ENCODE data around the gene GCNT2. TPM values are rescaled to one million over a fixed set of nuclear protein-coding genes. Genes with fewer than 3 reads are reported as not detected.
"Not testable (repeated sequence)": the region's sequence is repeated elsewhere in the genome, so short reads cannot be mapped to it uniquely, and the experiment has no call there.

GCNT2 gene
- polyA plus RNA-seq (2014; cell fraction: cytosol; rRNA removed): 0.25 and 0.90 TPM in 2 replicates
- polyA plus RNA-seq (2014; cell fraction: nucleus; rRNA removed): 0.15 and 0.50 TPM in 2 replicates

- no peak for DNase-seq (ENCODE audit: low spot score)
Observed at GRCh38 chr6:10521104-10521808, at the start of gene GCNT2. Gene GCNT2, plus strand, starts transcription at chr6:10521351. Its CDS starts 7,561 bp downstream, at chr6:10528912.

DNA sequence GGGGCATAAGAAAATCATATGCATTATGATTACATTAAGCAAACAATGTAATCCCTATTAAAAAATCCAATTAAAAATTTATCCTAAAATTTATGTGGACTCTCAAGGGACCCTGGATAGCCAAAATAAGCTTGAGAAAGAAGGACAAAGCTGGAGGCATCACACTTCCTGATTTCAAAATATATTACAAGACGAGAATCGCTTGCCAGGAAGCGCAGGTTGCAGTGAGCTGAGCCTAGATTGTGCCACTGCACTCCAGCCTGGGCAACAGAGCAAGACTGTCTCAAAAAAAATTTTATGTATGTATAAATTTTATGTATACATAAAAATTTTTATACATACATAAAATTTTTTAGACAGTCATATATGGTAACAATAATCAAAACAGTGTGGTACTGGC, 48.5 kb upstream of the GCNT2 start:
- no peak for DNase-seq (ENCODE audit: low spot score)

DNA sequence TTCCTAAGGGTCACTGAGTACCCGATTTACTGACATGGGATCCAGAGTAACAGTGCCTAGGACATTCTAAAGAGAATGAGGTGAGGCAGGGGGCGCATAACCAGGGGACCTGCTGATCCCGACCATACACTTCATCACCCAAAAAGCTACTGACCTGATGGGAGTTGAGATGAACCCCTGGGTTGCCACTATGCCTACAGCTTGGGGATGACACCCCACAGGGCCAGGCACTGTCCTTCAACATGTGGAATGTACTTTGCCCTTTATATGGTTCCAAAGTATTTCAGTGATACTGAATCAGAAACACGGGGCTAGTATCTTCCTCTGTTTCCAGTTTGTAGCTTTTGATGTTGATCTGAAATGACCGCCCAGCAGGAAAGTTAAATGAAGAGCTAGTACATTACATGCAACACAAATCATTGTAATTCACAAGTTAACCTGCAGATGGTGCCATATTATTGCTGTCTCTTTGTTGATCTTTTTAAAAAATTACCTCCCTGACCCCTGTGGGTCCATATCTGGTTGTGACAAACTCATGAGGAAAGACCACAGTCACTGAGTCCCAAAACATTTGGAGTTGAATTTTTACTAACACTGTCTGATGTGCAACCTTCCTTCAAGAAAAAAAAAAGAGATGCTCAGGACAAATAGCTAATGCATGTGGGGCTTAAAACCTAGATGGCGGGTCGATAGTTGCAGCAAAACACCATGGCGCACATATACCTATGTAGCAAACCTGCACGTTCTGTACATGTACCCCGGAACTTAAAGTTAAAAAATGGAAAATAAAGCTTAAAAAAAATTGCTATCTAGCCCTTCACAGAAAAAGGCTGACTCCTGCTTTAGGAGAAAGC, 42.7 kb upstream of the GCNT2 start:
- DNase-seq (ENCODE audit: low spot score): peak; percentile 24

DNA sequence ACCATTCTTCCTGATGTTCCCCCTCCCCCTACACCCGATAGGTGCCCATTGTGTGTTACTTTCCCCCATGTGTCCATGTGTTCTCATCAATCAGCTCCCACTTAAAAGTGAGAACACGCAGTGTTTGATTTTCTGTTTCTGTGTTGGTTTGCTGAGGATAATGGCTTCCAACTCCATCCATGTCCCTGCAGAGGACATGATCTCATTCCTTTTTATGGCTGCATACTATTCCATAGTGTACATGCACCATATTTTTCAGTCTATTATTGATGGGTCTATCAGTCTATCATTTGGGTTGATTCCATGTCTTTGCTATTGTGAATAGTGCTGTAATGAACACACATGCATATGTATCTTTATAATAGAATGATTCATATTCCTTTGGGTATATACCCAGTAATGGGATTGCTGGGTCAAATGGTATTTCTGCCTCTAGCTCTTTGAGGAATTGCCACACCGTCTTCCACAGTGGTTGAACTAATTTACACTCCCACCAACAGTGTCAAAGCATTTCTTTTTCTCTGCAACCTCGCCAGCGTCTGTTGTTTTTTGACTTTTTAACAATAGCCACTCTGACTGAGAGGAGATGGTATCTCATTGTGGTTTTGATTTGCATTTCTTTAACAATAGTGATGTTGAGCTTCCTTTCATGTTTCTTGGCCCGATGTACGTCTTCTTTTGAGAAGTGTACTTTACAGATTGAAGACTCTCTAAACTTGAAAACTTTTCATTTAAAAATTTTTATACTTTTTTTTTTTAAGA, 41.0 kb upstream of the GCNT2 start:
- no peak for DNase-seq (ENCODE audit: low spot score)

DNA sequence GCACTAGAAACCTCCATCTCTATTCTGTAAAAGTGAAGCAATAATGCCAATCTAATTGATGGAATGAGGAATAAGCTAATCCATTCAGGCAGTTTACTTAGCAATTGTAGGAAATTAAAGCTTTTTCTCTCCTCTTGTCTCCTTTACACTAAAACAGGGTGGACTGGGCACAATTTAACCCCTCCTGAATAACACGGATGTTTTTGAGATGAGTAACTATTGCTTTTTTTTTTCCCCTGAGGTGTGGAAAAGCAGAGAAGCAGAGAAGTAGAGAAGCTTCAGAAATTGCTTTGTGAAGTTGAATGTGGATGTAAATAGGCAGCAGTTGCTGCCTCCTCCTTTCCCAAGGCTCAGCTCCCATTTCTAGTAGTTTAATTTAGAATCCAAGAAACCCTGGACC, 40.0 kb upstream of the GCNT2 start:
- DNase-seq (ENCODE audit: low spot score): no peak

- DNase-seq (ENCODE audit: low spot score): no peak
Observed at GRCh38 chr6:10482636-10483257, 38.4 kb upstream of the GCNT2 start.

DNA sequence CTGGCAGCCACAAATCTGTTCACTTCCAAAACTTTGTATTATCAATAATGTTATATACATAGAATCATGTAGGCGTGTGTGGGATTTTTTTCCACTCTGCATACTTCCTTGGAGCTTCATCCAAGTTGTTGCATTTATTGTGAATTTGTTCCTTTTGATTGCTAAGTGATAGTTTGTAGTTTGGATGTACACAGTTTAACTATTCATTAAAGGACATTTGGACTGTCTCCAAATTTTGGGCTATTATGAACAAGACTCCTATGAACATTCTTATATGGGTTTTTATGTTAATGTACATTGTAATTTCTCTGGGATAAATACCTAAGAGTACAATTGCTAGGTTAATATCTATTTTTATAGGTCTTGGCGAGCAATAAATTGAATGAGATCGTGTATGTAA, 36.2 kb upstream of the GCNT2 start:
- DNase-seq (ENCODE audit: low spot score): no peak

DNA sequence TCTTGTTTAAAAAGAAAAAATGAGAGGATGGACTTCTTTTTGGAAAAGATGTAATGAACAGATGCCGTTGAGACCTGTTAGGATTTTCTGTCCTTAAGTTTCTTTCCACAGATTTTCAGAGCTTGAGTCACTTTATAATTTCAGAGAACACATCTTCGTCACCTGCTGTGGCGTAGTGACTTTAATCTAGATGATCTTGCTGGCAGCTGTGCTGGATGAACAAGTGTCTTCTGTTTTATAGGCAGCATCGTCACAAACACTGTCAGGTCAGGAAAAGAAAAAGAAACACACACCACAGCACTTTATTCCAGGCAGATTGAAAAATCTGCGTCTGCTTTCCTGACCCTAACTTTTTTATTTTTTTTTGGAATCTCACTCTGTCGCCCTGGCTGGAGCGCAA, 35.7 kb upstream of the GCNT2 start:
- no peak for DNase-seq (ENCODE audit: low spot score)

- no peak for DNase-seq (ENCODE audit: low spot score)
Observed at GRCh38 chr6:10486215-10486614, 34.9 kb upstream of the GCNT2 start.

- not testable (repeated sequence) for DNase-seq (ENCODE audit: low spot score)
Observed at GRCh38 chr6:10486944-10487588, 34.1 kb upstream of the GCNT2 start.

DNA sequence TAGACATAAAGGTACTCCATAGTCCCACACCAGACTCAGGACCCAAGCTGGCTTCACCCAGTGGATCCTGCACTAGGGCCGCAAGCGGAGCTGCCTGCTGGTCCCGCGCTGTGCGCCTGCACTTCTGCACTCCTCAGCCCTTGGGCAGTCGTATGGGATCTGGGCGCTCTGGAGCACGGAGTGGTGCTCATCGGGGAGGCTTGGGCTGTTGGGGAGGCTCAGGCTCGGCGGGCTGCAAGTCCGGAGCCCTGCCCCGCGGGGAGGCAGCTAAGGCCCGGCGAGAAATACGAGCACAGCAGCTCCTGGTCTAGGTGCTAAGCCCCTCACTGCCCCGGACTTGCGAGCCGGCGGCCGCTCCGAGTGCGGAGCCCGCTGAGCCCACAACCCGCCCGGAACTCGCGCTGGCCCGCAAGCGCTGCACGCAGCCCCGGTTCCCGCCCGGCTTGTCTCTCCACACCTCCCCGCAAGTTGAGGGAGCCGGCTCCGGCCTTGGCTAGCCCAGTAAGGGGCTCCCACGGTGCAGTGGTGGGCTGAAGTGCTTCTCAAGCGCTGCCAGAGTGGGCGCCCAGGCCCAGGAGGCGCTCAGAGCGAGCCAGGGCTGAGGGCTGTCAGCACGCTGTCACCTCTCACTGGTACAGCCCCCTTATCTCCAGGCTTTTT, 33.4 kb upstream of the GCNT2 start:
- no peak for DNase-seq (ENCODE audit: low spot score)

DNA sequence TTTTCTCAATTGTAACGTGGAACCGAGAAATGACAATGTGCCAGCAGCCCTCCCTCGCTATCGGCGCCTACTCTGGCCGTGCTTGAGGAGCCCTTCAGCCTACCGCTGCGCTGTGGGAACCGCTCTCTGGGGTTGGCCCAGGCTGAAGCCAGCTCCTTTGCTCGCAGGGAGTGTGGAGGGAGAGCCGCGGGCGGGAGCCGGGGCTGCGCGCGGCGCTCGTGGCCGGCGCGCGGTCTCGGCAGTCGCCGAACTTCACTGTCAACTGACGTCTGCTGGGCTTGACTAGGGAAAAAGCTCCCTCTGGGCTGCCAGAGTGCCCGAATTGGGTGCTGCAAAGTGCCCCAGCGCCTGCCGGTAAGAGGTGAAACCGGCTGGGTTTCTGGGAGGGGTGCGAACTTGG, 29.7 kb upstream of the GCNT2 start:
- no peak for DNase-seq (ENCODE audit: low spot score)

DNA sequence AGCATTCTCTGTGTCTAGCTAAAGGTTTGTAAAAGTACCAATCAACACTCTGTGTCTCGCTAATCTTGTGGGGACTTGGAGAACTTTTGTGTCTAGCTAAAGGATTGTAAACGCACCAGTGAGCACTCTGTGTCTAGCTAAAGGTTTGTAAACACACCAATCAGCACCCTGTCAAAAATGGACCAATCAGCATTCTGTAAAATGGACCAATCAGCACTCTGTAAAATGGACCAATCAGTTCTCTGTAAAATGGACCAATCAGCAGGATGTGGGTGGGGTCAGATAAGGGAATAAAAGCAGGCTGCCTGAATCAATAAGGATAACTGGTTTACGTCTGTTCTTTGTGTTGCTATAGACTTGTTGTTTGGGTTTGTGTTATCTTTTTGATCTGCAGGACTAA, 29.2 kb upstream of the GCNT2 start:
- not testable (repeated sequence) for DNase-seq (ENCODE audit: low spot score)

DNA sequence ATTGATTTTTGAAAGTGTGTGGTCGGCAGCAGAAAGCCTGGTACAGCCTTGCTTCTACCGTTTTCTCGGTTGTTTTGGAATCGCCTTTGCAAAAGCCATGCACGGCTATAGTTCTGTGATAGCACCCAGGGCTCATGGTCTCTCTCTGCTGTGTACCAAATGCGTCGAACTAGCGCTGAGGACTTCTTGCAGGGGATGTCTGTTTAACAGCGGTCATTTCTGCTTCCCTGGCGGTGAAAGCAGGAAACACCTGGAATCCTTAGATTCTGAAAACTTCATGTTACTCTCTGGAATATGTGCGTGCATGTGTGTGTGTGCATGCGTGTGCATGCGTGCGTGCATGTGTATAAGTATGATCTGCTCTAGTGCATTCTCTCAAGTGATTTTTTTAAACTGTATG, 26.1 kb upstream of the GCNT2 start:
- DNase-seq (ENCODE audit: low spot score): no peak

DNA sequence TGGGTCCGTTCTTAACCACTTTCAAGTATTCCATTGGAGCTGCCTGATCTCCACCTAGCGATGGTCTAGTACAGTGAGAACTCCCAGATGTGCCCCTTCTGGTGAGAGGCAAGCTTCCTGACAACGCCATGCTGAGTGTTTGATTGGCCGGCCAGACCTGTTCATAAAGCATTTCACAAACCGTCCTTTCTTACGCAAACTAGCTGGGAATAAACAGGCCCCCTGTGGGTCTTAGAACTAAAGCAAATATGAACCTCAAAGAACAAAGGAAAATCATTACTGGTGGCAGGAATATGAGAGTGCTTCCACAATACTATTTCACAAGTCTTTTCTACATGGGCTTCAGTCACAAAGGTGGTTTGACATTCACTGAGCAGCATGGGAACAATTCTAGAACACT, 15.6 kb upstream of the GCNT2 start:
- DNase-seq (ENCODE audit: low spot score): no peak

GRCh38 chr6:10507298-10507697, 13.9 kb upstream of the GCNT2 start:
- no peak for DNase-seq (ENCODE audit: low spot score)

- no peak for DNase-seq (ENCODE audit: low spot score)
Observed at GRCh38 chr6:10507715-10508114, 13.4 kb upstream of the GCNT2 start.

DNA sequence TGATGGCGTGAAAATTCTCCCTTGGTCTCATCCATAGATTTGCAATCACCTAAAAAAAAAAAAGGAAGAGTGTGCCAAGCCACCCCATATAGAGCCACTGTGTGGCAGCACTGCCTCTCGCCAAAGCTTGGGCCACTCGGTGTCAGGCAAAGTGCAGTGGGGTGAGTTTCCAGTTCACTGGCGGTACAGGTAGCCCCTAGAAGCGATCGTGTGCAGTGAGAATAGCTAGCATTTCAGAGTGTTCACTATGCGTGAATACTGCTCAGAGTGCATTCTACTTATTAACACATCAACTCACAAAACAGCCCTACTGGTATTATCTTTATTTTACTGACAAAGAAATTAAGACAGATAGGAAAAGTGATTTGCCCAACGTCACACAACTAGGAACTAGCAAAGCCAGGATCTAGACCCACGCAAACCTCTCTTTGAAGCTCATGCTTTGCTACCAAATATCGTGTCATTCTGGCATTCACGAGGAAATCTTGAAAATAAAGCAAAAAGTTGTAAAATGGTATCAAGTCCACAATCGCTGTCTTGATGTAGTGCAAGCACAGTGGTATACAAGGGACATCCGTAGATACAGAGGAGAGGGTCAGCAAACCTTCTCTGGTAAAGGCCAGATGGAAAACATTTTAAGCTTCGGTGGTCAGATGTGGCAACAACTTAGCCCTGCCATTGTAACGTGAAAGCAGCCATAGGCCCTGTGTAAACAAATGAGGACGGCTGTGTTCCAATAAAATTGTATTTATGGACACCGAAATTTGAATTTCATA, 10.4 kb upstream of the GCNT2 start:
- peak; percentile 8 for DNase-seq (ENCODE audit: low spot score)

DNA sequence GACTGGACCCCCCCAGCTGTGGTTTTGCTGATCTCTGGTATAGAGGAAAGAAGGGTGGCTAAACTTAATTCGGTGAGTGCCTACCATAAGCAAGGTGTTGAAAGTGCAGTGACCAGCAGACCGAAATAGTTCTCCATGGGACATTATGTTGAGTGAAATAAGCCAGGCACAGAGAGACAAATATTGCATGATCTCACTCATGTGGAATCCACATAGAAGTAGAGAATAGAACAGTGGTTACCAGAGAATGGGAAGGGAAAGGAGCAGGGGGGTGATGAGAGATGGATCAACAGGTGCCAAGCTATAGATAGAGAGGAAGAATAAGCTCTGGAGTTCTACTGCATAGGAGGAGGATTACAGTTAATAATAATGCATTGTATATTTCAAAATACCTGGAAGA, 9.7 kb upstream of the GCNT2 start:
- no peak for DNase-seq (ENCODE audit: low spot score)

- no peak for DNase-seq (ENCODE audit: low spot score)
Observed at GRCh38 chr6:10513544-10513943, 7.6 kb upstream of the GCNT2 start.

Data from SK-N-DZ (cell line).